ENCODE measurements around the gene ITPR1.

- TF ChIP-seq CTCF (IDR thresholded peaks at IDR 0.05; ENCODE audit: low read length) (no peak), EZH2 (IDR thresholded peaks at IDR 0.05; ENCODE audit: borderline replicate concordance, low read length) (no peak)
These were observed 225.1 kb downstream of the ITPR1 start for GRCh38 chr3:4718179-4718736.
